NCI-H1417 treated with DMSO at 0.1 percent for 48 hours (cell line): ENCODE results near the gene RASL11A.
"Not testable (repeated sequence)": the region's sequence is repeated elsewhere in the genome, so short reads cannot be mapped to it uniquely, and the experiment has no call there.

ENCODE experiments used
- DNase-seq: peaks from one replicate; lab custom pipeline; 2025; lab: John Stamatoyannopoulos, UW

The RASL11A gene

GRCh38 chr13:27269114-27269665 lies 1.4 kb upstream of the RASL11A start:
- no peak for DNase-seq

GRCh38 chr13:27271570-27272096 lies 1.0 kb downstream of the RASL11A start:
- DNase-seq: no peak

- no peak for DNase-seq
Measured at GRCh38 chr13:27273658-27274425, 3.2 kb downstream of the RASL11A start.

- DNase-seq: no peak
Measured at GRCh38 chr13:27274631-27275030, 4.0 kb downstream of the RASL11A start.

- no peak for DNase-seq
Measured at GRCh38 chr13:27276188-27276587, 5.6 kb downstream of the RASL11A start.

- no peak for DNase-seq
Measured at GRCh38 chr13:27279506-27279905, 8.9 kb downstream of the RASL11A start.

- DNase-seq: no peak
Measured at GRCh38 chr13:27280009-27280656, 9.5 kb downstream of the RASL11A start.

- DNase-seq: no peak
Measured at GRCh38 chr13:27280841-27281240, 10.2 kb downstream of the RASL11A start.

- no peak for DNase-seq
Measured at GRCh38 chr13:27281420-27281819, 10.8 kb downstream of the RASL11A start.

- DNase-seq: no peak
Measured at GRCh38 chr13:27283906-27284493, 13.4 kb downstream of the RASL11A start.

GRCh38 chr13:27288392-27288791 lies 17.8 kb downstream of the RASL11A start:
- DNase-seq: no peak

- no peak for DNase-seq
Measured at GRCh38 chr13:27289011-27289665, 18.5 kb downstream of the RASL11A start.

- no peak for DNase-seq
Measured at GRCh38 chr13:27290715-27291114, 20.1 kb downstream of the RASL11A start.

- DNase-seq: not testable (repeated sequence)
Measured at GRCh38 chr13:27291967-27292366, 21.3 kb downstream of the RASL11A start.

GRCh38 chr13:27293076-27293691 lies 22.6 kb downstream of the RASL11A start:
- no peak for DNase-seq

- DNase-seq: no peak
Measured at GRCh38 chr13:27293873-27294515, 23.4 kb downstream of the RASL11A start.

- DNase-seq: no peak
Measured at GRCh38 chr13:27295096-27295495, 24.5 kb downstream of the RASL11A start.

- DNase-seq: no peak
Measured at GRCh38 chr13:27295660-27296059, 25.0 kb downstream of the RASL11A start.

- no peak for DNase-seq
Measured at GRCh38 chr13:27296496-27296895, 25.9 kb downstream of the RASL11A start.

GRCh38 chr13:27298849-27299248 lies 28.2 kb downstream of the RASL11A start:
- DNase-seq: no peak

GRCh38 chr13:27300406-27300805 lies 29.8 kb downstream of the RASL11A start:
- not testable (repeated sequence) for DNase-seq
